Measurements from ENCODE around the gene CPTP. TPM values are rescaled to one million over a fixed set of nuclear protein-coding genes. Genes with fewer than 3 reads are reported as not detected.

Gene CPTP
- total RNA-seq, 1 donor from 2014 or later, result 20.4 TPM

DNA sequence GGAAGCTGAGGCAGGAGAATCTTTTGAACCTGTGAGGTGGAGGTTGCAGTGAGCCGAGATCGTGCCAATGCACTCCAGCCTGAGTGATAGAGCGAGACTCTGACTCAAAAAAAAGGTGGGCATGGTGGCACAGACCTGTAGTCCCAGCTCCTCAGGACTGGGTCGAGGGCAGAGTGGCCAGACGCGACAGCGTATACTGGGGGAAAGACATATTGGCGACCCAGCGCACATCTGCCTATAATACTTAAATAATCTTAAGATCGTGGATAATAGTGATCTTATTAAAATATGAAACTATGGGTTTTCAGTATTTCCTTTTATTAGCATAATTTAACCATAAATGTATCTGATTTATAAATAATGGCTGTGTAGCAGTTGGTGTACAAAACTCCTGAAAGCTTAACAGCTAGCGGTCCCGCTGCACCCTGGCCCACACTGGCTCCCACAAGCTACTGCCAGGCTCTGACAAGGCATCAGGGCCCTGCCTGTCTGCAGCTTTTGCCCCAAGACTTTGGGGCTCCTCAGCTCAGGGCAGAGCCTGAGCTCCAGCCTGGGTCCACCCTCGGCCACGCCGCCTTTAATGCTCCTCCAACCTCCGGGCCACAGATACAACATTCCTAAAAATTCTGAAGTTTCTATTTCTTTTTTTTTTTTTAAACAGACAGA, 53.1 kb downstream of the CPTP start:
- H3K36me3 ChIP-seq, result peaks cover 6% of the 10 kb centered on the region
- intact Hi-C loops (cut with DNase I), result no loop called here
- no peak overlapping the region for H3K4me3 ChIP-seq
- ATAC-seq (no peak), DNase-seq (no peak)
- TF ChIP-seq, protein P1, sequence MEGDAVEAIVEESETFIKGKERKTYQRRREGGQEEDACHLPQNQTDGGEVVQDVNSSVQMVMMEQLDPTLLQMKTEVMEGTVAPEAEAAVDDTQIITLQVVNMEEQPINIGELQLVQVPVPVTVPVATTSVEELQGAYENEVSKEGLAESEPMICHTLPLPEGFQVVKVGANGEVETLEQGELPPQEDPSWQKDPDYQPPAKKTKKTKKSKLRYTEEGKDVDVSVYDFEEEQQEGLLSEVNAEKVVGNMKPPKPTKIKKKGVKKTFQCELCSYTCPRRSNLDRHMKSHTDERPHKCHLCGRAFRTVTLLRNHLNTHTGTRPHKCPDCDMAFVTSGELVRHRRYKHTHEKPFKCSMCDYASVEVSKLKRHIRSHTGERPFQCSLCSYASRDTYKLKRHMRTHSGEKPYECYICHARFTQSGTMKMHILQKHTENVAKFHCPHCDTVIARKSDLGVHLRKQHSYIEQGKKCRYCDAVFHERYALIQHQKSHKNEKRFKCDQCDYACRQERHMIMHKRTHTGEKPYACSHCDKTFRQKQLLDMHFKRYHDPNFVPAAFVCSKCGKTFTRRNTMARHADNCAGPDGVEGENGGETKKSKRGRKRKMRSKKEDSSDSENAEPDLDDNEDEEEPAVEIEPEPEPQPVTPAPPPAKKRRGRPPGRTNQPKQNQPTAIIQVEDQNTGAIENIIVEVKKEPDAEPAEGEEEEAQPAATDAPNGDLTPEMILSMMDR (IDR thresholded peaks at IDR 0.05), result no peak
- H3K27me3 ChIP-seq, result no peaks in the 10 kb centered on the region
- H3K4me1 ChIP-seq, result peaks cover 15% of the 10 kb centered on the region
- H3K27ac ChIP-seq, result no peak overlapping the region
- H3K9me3 ChIP-seq, result no peaks in the 10 kb centered on the region

Small RNA genes lying within 50 kb of the gene (microRNA-seq; reads per million reads assigned to microRNA genes)
- gene MIR6726 (ENCODE audit: borderline microRNAs expressed), result 0.66 reads per million
- not detected for gene MIR6727 (ENCODE audit: borderline microRNAs expressed)
- gene MIR6808 (ENCODE audit: borderline microRNAs expressed), result 0.50 reads per million

Other genes starting within 250 kb of the CPTP start
- gene C1orf159, start 208.7 kb upstream of the CPTP start, total RNA-seq, result 9.7 TPM
- not detected for gene TTLL10, start 150.9 kb upstream of the CPTP start, total RNA-seq
- gene TNFRSF18, start 118.2 kb upstream of the CPTP start, total RNA-seq, result 0.98 TPM
- 7.7 TPM for gene TNFRSF4, start 110.6 kb upstream of the CPTP start, total RNA-seq
- 132 TPM for gene SDF4, start 92.8 kb upstream of the CPTP start, total RNA-seq
- 16.7 TPM for gene B3GALT6, start 92.6 kb upstream of the CPTP start, total RNA-seq
- 2.6 TPM for gene C1QTNF12, start 78.1 kb upstream of the CPTP start, total RNA-seq
- gene UBE2J2, start 50.9 kb upstream of the CPTP start, total RNA-seq, result 52.5 TPM
- gene SCNN1D, start 44.4 kb upstream of the CPTP start, total RNA-seq, result 3.6 TPM
- 55.2 TPM for gene ACAP3, start 16.9 kb upstream of the CPTP start, total RNA-seq
- gene PUSL1, start 16.2 kb upstream of the CPTP start, total RNA-seq, result 14.2 TPM
- gene INTS11, start 142 bp upstream of the CPTP start, total RNA-seq, result 81.9 TPM
- 0.32 TPM for gene TAS1R3, start 6.5 kb downstream of the CPTP start, total RNA-seq
- gene DVL1, start 24.6 kb downstream of the CPTP start, total RNA-seq, result 66.0 TPM
- gene MXRA8, start 33.8 kb downstream of the CPTP start, total RNA-seq, result 66.3 TPM
- gene AURKAIP1, start 50.4 kb downstream of the CPTP start, total RNA-seq, result 92.1 TPM
- 165 TPM for gene CCNL2, start 74.5 kb downstream of the CPTP start, total RNA-seq
- gene MRPL20, start 82.5 kb downstream of the CPTP start, total RNA-seq, result 80.7 TPM
- 21.5 TPM for gene ANKRD65, start 96.5 kb downstream of the CPTP start, total RNA-seq
- 87.4 TPM for gene VWA1, start 110.9 kb downstream of the CPTP start, total RNA-seq
- 10.4 TPM for gene ATAD3C, start 124.9 kb downstream of the CPTP start, total RNA-seq
- gene ATAD3B, start 147.0 kb downstream of the CPTP start, total RNA-seq, result 24.3 TPM
- 21.9 TPM for gene ATAD3A, start 187.4 kb downstream of the CPTP start, total RNA-seq
- 2.9 TPM for gene TMEM240, start 215.8 kb downstream of the CPTP start, total RNA-seq

Data from upper lobe of right lung (tissue), 1 donor.